GM21526 (cell line): ENCODE measurements around the gene TRIM69.
"Not testable (repeated sequence)": the region's sequence is repeated elsewhere in the genome, so short reads cannot be mapped to it uniquely, and the experiment has no call there.

Source experiments
- ATAC-seq: cut with Tn5 transposase; IDR thresholded peaks from one replicate; pipeline ENCODE4 v1.9.1; 2021; ENCODE audit warnings: moderate library complexity; ENCODE audit not compliant: unreplicated experiment, low FRiP score

Gene TRIM69

GRCh38 chr15:44715142-44715796, 21.1 kb upstream of the TRIM69 start:
- ATAC-seq = no peak

DNA sequence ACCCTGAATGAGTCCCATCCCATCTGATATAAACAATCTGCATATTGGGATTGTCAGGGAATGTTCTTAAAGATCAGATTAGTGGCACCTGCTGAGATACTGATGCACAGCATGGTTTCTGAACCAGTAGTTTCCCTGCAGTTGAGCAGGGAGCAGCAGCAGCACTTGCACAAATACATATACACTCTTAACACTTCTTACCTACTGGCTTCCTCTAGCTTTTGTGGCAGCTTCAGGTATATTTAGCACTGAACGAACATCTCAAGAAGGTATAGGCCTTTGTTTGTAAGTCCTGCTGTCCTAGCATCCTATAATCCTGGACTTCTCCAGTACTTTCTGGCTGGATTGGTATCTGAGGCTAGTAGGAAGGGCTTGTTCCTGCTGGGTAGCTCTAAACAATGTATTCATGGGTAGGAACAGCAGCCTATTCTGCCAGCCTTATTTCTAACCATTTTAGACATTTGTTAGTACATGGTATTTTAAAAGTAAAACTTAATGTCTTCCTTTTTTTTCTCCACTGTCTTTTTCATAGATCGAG, 20.5 kb upstream of the TRIM69 start:
- no peak for ATAC-seq

DNA sequence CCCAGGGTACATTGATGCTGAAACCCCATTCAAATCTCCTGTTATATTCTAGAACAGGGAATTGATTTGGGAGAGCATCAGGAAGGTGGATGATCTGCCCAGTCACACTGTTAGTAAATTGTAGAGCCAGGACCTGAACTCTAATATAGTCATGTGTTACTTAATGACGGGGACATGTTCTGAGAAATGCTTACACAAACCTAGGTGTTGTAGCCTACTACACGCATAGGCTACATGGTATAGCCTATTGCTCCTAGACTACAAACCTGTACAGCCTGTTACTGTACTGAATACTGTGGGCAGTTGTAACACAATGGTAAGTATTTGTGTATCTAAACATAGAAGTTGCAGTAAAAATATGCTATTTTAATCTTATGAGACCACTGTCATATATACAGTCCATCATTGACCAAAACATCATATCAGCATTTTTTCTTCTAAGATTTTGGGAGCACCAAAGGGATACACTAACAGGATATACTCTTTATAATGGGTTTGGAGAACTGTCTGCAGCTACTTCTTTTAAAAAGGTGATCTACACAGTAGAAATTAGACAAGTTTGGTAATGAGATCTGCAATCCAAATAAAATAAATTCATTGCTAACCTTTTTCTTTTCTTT, 19.2 kb upstream of the TRIM69 start:
- no peak for ATAC-seq

DNA sequence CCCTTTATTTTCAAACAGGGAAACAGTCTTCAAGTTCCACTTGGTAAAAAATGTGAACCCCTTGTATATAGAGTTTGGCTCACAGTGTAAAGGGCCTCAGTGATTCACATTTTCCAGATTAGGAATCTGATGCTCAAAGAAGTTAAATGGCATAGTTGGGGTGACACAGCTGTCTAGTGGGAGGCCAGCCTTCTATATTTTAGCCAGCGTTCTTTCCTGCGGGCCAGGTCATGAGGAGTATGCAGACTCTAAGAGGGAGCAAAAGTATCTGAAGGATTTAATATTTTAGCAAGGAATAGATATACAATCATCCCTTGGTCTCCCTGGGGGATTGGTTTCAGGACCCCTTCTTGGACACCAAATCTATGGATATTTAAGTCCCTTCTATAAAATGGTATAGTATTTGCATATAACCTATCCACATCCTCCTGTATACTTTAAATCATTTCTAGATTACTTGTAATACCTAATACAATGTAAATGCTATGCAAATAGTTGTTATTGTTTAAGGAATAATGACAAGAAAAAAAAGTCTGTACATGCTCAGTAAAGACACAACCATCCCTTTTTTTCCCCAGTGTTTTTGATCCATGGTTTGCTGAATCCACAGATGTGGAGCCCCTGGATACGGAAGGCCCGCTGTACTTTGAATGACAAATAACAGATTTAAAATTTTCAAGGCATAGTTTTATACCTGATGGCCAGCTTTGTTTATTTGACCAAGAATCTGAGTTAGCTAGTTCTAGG, 18.0 kb upstream of the TRIM69 start:
- no peak for ATAC-seq

- ATAC-seq = no peak
Observed at GRCh38 chr15:44718927-44719292, 17.4 kb upstream of the TRIM69 start.

DNA sequence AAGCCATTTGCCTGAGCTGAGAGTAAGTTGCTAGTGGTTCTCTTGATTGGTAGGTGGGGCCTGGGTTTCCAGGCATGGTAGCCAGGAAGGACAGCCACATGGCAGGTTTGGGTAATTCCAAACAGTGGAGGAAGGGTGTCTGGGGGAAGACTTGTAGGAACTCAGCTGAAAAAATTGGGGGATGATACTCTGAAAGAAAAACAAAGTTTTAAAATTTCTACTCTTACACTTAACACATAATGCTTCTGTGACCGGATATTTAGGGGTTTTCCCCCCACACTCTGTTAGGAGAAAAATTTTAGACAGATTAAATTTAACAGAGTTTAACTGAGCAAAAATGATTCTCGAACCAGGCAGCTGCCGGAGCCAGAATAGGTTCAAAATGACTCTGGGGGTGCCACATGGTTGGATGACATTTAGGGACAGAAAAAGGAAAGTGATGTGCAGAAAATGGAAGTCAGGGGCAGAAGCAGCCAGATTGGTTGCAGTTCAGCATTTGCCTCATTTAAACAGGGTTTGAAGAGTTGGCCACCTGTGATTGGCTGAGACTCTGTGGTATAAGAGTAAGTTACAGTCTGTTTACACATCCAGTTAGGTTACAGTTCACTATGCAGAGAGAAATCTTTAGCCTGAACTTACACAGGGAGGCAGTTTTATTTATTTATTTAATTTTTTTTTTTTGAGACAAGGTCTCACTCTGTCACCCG, 16.9 kb upstream of the TRIM69 start:
- ATAC-seq = peak; percentile 45

- not testable (repeated sequence) for ATAC-seq
Observed at GRCh38 chr15:44720000-44720435, 16.3 kb upstream of the TRIM69 start.

- ATAC-seq = no peak
Observed at GRCh38 chr15:44720460-44721176, 15.7 kb upstream of the TRIM69 start.

GRCh38 chr15:44722011-44722410, 14.3 kb upstream of the TRIM69 start:
- no peak for ATAC-seq

- no peak for ATAC-seq
Observed at GRCh38 chr15:44726136-44726535, 10.2 kb upstream of the TRIM69 start.

- peak; percentile 40 for ATAC-seq
Observed at GRCh38 chr15:44726568-44727484, 9.5 kb upstream of the TRIM69 start.

DNA sequence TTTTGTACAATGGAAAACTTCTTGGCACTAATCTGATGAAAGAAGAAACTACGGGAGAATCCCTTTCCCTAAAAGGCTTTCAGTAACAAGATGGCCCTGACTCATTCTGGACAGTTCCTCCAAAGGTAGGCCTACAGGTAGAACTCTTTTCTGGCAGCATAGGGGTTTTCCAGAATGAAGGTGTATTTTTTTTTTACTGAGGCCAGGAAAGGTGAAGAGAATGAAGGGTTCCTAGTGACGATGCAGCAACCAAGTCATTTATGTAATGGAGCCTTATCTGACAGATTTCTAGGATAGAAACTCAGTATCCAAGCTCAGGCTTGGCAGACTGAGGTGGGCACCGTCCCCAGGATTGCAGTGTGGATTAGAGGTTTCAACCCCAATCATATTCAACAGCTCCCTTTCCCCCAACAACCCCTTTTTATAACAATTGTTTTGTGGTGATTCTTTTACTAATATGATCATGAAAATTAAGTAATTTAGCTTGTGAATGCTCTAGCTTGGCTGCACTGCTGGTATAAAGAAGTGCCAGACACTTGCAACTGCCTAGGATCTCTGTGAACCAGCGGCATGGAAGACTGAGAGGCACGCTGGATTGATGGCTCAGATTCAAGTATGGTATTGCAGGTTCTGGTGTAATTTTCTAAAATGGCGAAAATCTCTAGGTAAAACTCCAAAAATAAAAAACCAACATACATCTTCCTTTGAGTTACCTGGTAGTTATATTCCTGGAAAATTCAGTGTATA, 8.7 kb upstream of the TRIM69 start:
- ATAC-seq = no peak

GRCh38 chr15:44728232-44728575, 8.1 kb upstream of the TRIM69 start:
- not testable (repeated sequence) for ATAC-seq

DNA sequence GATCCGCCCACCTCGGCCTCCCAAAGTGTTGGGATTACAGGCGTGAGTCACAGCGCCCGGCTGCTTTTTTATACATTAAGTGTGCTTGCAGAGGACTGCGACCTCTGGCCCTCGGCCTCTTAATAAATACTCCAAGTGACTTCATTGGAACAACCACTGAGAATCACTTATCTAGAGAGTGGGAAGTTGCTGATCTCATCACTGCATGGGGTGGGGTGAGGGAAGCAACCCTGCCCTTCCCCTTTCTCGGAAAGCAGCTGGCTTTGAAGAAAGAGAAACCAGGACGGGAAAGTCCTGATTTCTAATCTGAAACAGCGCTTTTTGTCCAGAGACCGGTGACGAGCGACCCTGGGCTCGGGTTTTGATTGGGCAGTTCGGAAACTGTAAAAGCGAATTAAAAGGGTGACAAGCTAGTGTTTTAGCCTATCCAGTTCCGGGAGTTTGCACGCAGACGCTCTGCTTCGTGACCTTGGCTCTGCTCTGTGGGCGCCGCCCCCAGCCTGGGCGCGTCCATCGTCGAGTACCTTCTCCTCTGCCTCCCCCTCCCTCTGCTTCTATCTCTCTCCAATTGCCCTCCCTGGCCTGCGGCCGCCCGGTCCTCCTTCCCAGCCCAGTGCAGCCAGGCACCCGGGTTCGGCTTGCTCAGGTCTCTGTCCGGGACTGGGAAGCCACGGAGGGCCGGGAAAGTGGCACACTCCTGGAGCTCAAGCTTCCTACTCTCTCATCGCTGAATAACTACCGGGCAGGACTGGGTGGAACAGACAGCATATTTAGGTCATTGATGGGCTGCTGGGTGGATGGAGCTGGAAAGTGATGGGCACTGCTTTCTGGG, 7.5 kb upstream of the TRIM69 start:
- peak; percentile 61 for ATAC-seq

- no peak for ATAC-seq
Observed at GRCh38 chr15:44729408-44730127, 6.8 kb upstream of the TRIM69 start.

DNA sequence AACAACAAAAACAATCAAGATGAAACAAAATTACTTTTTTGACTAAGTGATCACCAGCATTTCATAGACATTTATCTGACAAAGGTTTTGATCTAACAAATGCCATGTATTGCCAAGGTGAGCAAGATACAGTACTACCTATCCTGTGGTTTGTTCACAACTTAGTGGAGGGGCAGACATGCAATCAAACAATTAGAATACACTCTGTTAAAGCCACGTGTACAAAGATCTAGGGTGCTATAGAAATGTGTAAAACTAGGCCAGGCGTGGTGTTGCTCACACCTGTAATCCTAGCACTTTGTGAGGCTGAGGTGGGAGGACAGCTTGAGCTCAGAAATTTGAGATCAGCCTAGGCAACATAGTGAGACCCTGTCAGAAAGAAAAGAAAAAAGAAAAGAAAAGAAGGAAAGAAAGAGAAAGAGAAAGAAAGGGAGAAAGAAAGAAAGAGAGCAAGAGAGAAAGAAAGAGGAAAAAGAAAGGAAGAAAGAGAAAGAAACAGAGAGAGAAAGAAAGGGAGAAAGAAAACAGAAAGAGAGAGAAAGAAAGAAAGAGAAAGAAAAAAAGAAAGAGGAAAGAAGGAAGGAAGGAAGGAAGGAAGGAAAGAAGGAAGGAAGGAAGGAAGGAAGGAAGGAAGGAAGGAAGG, 1.4 kb upstream of the TRIM69 start:
- ATAC-seq = no peak
